Measurements from ENCODE around the gene GCNT1.

GRCh38 chr9:76516871-76517270, 57.9 kb downstream of the GCNT1 start:
- TF ChIP-seq CTCF (IDR thresholded peaks at IDR 0.05): no peak
- no peak for TF ChIP-seq NFYB (CRISPR knock-in tag; conservative IDR thresholded peaks at IDR 0.05; ENCODE audit: low read depth)

Data from WTC11 (cell line).